OCI-LY1 (cell line): ENCODE results near the gene RXYLT1.

Source experiments
- CTCF ChIP-seq: fragments of 200-600 bp; sonication (generic), shearing (Covaris generic); IDR thresholded peaks from 2 replicates; pipeline ENCODE4 v1.5.1; 2017; ENCODE audit warnings: mild to moderate bottlenecking, antibody characterized with exemption, low read length, moderate library complexity, mixed read lengths
- EZH2 ChIP-seq: fragments of 200-600 bp; sonication (generic), shearing (Covaris generic); IDR thresholded peaks from 2 replicates; pipeline ENCODE4 v1.8.0; 2017; ENCODE audit warnings: borderline replicate concordance, mixed run types, mild to moderate bottlenecking, antibody characterized with exemption, low read length, moderate library complexity, mixed read lengths

- TF ChIP-seq CTCF (no peak), EZH2 (no peak)
These were observed 68.7 kb downstream of the RXYLT1 start for GRCh38 chr12:63848450-63848849.
